ENCODE data around the gene ALOX15. TPM values are rescaled to one million over a fixed set of nuclear protein-coding genes. Genes with fewer than 3 reads are reported as not detected.

Gene ALOX15
- total and polyA plus RNA-seq, 10 of the 15 experiments (the other 5 are each of a cell fraction or from before 2014, with no cell fraction given), result 0.05 to 1.0 (median 0.24) TPM

- Histone ChIP-seq H3K9me3 (replicated peaks; ENCODE audit: control insufficient read depth, insufficient read depth, low read length) (no peaks in the 10 kb centered on the region), H3K4me1 (ENCODE audit: control insufficient read depth, insufficient read depth, low read length) (no peaks in the 10 kb centered on the region), H3K79me2 (ENCODE audit: control insufficient read depth, insufficient read depth, low read length) (no peaks in the 10 kb centered on the region), H3K27ac (ENCODE audit: control insufficient read depth, insufficient read depth) (no peak overlapping the region), H3K36me3 (ENCODE audit: control insufficient read depth in 2 of 2, insufficient read depth in 2 of 2, low read length in 1 of 2) (peaks cover 30 to 39% of the 10 kb centered on the region in 2 experiments), H3K4me3 (no peak overlapping the region), H4K20me1 (ENCODE audit: control insufficient read depth, insufficient read depth) (no peaks in the 10 kb centered on the region), H3K9ac (ENCODE audit: control insufficient read depth, insufficient read depth, low read length) (no peak overlapping the region), H3K27me3 (replicated peaks in 1 of 2; ENCODE audit: control insufficient read depth in 2 of 2, insufficient read depth in 2 of 2, low read length in 1 of 2) (no peaks in the 10 kb centered on the region), H2AFZ (ENCODE audit: control insufficient read depth, low read depth, low read length) (no peak overlapping the region), H3K4me2 (ENCODE audit: control insufficient read depth, insufficient read depth) (no peak overlapping the region)
- intact Hi-C loops (cut with micrococcal nuclease; ENCODE audit: unreplicated experiment), result no loop called here
- TF ChIP-seq TBL1XR1 (IDR thresholded peaks at IDR 0.05; ENCODE audit: low read depth, low read length) (no peak), BCL3 (IDR thresholded peaks at IDR 0.05; ENCODE audit: borderline replicate concordance, insufficient read depth, low read depth, low read length, poor library complexity, severe bottlenecking) (peak; percentile 62), TARDBP (IDR thresholded peaks at IDR 0.05; ENCODE audit: borderline replicate concordance) (no peak)
- ChIA-PET POLR2A (no interaction called here), SMC1A (ENCODE audit: uncharacterized antibody, unreplicated experiment) (interaction anchor here (1.2 kb wide), 1 partner anchor 17 kb away, joined by 3 read pairs; no protein-coding TSS in a partner anchor), CTCF (no interaction called here), RAD21 (ENCODE audit: unreplicated experiment) (no interaction called here)
- in situ Hi-C loops (cut with MboI), result no loop called here
- no peak for FAIRE-seq
- WGBS (ENCODE audit: insufficient coverage, insufficient replicate concordance, low lambda C conversion rate, missing lambda C conversion rate), result 84% methylated on average over 14 of the region's 14 CpGs
- no peak for DNase-seq (ENCODE audit: low read depth, low spot score)
- BruUV-seq (replicated peaks), result no TSS peak
- ATAC-seq, result no peak
These were observed 37.1 kb upstream of the ALOX15 start for GRCh38 chr17:4678448-4679026.

GRCh38 chr17:4676791-4677190 is 35.3 kb upstream of the ALOX15 start:
- Histone ChIP-seq H3K4me2 (ENCODE audit: control insufficient read depth, insufficient read depth) (no peak overlapping the region), H3K79me2 (ENCODE audit: control insufficient read depth, insufficient read depth, low read length) (no peaks in the 10 kb centered on the region), H3K27ac (ENCODE audit: control insufficient read depth, insufficient read depth) (no peak overlapping the region), H3K9me3 (replicated peaks; ENCODE audit: control insufficient read depth, insufficient read depth, low read length) (no peaks in the 10 kb centered on the region), H2AFZ (ENCODE audit: control insufficient read depth, low read depth, low read length) (no peak overlapping the region), H3K4me3 (no peak overlapping the region), H3K9ac (ENCODE audit: control insufficient read depth, insufficient read depth, low read length) (no peak overlapping the region), H4K20me1 (ENCODE audit: control insufficient read depth, insufficient read depth) (no peaks in the 10 kb centered on the region), H3K36me3 (ENCODE audit: control insufficient read depth in 2 of 2, insufficient read depth in 2 of 2, low read length in 1 of 2) (peaks cover 29 to 45% of the 10 kb centered on the region in 2 experiments), H3K4me1 (ENCODE audit: control insufficient read depth, insufficient read depth, low read length) (no peaks in the 10 kb centered on the region), H3K27me3 (replicated peaks in 1 of 2; ENCODE audit: control insufficient read depth in 2 of 2, insufficient read depth in 2 of 2, low read length in 1 of 2) (no peaks in the 10 kb centered on the region)
- FAIRE-seq (no peak), ATAC-seq (no peak), DNase-seq (ENCODE audit: low read depth, low spot score) (no peak)
- POLR2A ChIA-PET, result interaction anchor here (0.6 kb wide), 1 partner anchor 465 kb away, joined by 4 read pairs; no protein-coding TSS in a partner anchor
- RAD21 ChIA-PET (ENCODE audit: unreplicated experiment), result no interaction called here
- in situ Hi-C loops (cut with MboI) (no loop called here), intact Hi-C loops (cut with micrococcal nuclease; ENCODE audit: unreplicated experiment) (no loop called here)
- 82% methylated on average over 7 of the region's 7 CpGs for WGBS (ENCODE audit: insufficient coverage, insufficient replicate concordance, low lambda C conversion rate, missing lambda C conversion rate)
- SMC1A ChIA-PET (ENCODE audit: uncharacterized antibody, unreplicated experiment), result interaction anchor here (1.0 kb wide), 1 partner anchor 15 kb away, joined by 3 read pairs; no protein-coding TSS in a partner anchor
- CTCF ChIA-PET, result no interaction called here
- no TSS peak for BruUV-seq (replicated peaks)
- TF ChIP-seq EED (IDR thresholded peaks at IDR 0.05; ENCODE audit: low read depth), result no peak
- TF ChIP-seq REST (IDR thresholded peaks at IDR 0.05; ENCODE audit: low read depth, low read length), result no peak
- TF ChIP-seq RAD21 (IDR thresholded peaks at IDR 0.05; ENCODE audit: insufficient read depth, low read depth, low read length), result no peak
- no peak for TF ChIP-seq TCF3 (IDR thresholded peaks at IDR 0.05; ENCODE audit: borderline replicate concordance, insufficient read depth, low read depth, low read length)
- TF ChIP-seq PRDM15 (CRISPR knock-in tag; IDR thresholded peaks at IDR 0.05), result no peak
